Breast epithelium (tissue), 4 donors: ENCODE data around the gene FGFBP2. TPM values are rescaled to one million over a fixed set of nuclear protein-coding genes. Genes with fewer than 3 reads are reported as not detected.

Source experiments
- DNase-seq, 2 donors: peaks; one replicate each; pipeline ENCODE4 v3.0.0-alpha.2; 2019; ENCODE audit warnings: low spot score in 2 of 2
- H3K27ac ChIP-seq, 2 donors: fragments of 200-600 bp; sonication (generic) in 1 of 2; one replicate each; pipeline ENCODE4 v1.5.1; 2016 to 2019; ENCODE audit warnings: mild to moderate bottlenecking in 1 of 2
- H3K27me3 ChIP-seq, 2 donors: fragments of 200-600 bp; sonication (generic) in 1 of 2; one replicate each; pipeline versions ENCODE4 v1.5.1 to v1.6.0; 2017 to 2019; ENCODE audit warnings: control low read depth in 1 of 2, mild to moderate bottlenecking in 1 of 2
- H3K36me3 ChIP-seq: fragments of 200-600 bp; one replicate; pipeline ENCODE4 v1.5.1; 2019
- H3K4me1 ChIP-seq, 2 donors: fragments of 200-600 bp; sonication (generic); one replicate each; pipeline ENCODE4 v1.5.1; 2016 to 2019; ENCODE audit warnings: control low read depth in 1 of 2
- H3K4me3 ChIP-seq, 3 donors: fragments of 200-600 bp; sonication (generic); 1 replicate in 2 of 3; 2 replicates in 1 of 3; pipeline ENCODE4 v1.5.1; 2016 to 2019; ENCODE audit warnings: mild to moderate bottlenecking in 3 of 3, moderate library complexity in 2 of 3
- H3K9me3 ChIP-seq, 2 donors: fragments of 200-600 bp; sonication (generic) in 1 of 2; one replicate each; pipeline ENCODE4 v1.5.1; 2016 to 2019; ENCODE audit warnings: control low read depth in 1 of 2
- POLR2A ChIP-seq: fragments of 450-650 bp; IDR thresholded peaks from one replicate; pipeline ENCODE4 v1.6.1; 2016; ENCODE audit warnings: antibody characterized with exemption, mild to moderate bottlenecking, moderate library complexity
- POLR2AphosphoS5 ChIP-seq, 3 donors: sonication (generic); formaldehyde crosslinking; IDR thresholded peaks; one replicate each; pipeline ENCODE4 v1.6.1; 2017; ENCODE audit warnings: antibody characterized with exemption in 3 of 3
- intact Hi-C: fragments of 100-400 bp; cut with DNase I; formaldehyde crosslinking; loops from one replicate; pipeline ENCODE4 v1.15.1; 2023; ENCODE audit warnings: low total_unique reads
- total RNA-seq, 3 donors: library from RNA; depleted of rRNA; stranded (reverse); fragments of >200 nt; gene quantifications; one replicate each; pipeline ENCODE4 v1.1.0, GENCODE V29; 2016
- TF ChIP-seq, protein P1 (sequence below), 3 donors: fragments of 450-650 bp; IDR thresholded peaks; one replicate each; pipeline ENCODE4 v1.5.1; 2016 to 2017; ENCODE audit warnings: antibody characterized with exemption in 3 of 3, mild to moderate bottlenecking in 3 of 3, moderate library complexity in 3 of 3

The FGFBP2 gene
- total RNA-seq, 3 donors from 2014 or later = 3.4 to 6.4 (median 6.2) TPM

DNA sequence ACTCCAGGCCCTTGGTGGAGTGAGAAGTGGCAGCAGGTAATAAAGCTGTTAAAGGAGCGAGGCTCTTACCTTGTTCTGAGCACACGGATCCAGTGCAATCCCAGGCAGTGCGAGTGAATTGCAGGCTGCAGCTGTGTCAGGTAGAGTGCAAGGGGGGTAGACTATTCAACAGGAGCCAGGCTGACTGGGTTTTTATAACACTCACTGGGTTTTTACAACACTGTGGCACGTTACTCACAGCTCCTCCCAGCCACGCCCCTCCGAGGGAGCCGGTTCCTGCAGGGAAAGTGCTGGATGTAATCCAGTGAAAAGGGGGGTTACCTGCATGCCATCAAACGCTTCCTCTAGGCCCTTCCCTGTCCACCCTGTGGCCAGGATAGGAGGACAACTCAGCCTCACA, 24.8 kb downstream of the FGFBP2 start:
- no peaks in the 10 kb centered on the region for H3K9me3 ChIP-seq
- intact Hi-C loops = no loop called here
- no peaks in the 10 kb centered on the region for H3K4me1 ChIP-seq
- H3K27me3 ChIP-seq = no peaks in the 10 kb centered on the region
- H3K27ac ChIP-seq = no peak overlapping the region
- no peak for DNase-seq
- H3K4me3 ChIP-seq = no peak overlapping the region
- TF ChIP-seq POLR2A = no peak
- TF ChIP-seq, protein P1, sequence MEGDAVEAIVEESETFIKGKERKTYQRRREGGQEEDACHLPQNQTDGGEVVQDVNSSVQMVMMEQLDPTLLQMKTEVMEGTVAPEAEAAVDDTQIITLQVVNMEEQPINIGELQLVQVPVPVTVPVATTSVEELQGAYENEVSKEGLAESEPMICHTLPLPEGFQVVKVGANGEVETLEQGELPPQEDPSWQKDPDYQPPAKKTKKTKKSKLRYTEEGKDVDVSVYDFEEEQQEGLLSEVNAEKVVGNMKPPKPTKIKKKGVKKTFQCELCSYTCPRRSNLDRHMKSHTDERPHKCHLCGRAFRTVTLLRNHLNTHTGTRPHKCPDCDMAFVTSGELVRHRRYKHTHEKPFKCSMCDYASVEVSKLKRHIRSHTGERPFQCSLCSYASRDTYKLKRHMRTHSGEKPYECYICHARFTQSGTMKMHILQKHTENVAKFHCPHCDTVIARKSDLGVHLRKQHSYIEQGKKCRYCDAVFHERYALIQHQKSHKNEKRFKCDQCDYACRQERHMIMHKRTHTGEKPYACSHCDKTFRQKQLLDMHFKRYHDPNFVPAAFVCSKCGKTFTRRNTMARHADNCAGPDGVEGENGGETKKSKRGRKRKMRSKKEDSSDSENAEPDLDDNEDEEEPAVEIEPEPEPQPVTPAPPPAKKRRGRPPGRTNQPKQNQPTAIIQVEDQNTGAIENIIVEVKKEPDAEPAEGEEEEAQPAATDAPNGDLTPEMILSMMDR (IDR thresholded peaks at IDR 0.05) = no peak
- TF ChIP-seq POLR2AphosphoS5 (IDR thresholded peaks at IDR 0.05) = no peak
- H3K36me3 ChIP-seq = no peaks in the 10 kb centered on the region

DNA sequence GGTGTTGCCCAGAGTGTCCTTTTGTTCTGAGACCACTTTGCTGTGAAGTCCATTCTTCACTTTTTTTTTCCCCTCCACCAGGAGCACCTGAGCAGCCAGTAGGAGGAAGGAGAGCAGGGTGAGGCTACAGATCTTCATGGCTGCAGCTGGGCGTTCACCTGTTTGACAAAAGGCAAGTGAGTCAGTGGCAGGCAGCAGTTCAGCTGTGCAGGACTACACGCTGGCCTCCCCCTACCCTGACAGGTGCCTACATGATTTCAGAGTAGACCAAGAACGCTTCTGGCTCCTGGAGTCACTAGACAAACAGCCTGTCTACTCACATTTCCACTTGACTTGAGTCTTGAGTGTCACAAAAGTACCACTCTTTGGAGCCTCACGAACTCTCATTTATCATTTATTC, 26.5 kb downstream of the FGFBP2 start:
- H3K4me3 ChIP-seq = no peak overlapping the region
- DNase-seq = no peak
- no peaks in the 10 kb centered on the region for H3K27me3 ChIP-seq
- H3K36me3 ChIP-seq = no peaks in the 10 kb centered on the region
- H3K4me1 ChIP-seq = no peaks in the 10 kb centered on the region
- H3K27ac ChIP-seq = no peak overlapping the region
- no peaks in the 10 kb centered on the region for H3K9me3 ChIP-seq
- intact Hi-C loops = no loop called here
- TF ChIP-seq, protein P1 (IDR thresholded peaks at IDR 0.05) = no peak
- TF ChIP-seq POLR2AphosphoS5 (IDR thresholded peaks at IDR 0.05) (no peak), POLR2A (no peak)

DNA sequence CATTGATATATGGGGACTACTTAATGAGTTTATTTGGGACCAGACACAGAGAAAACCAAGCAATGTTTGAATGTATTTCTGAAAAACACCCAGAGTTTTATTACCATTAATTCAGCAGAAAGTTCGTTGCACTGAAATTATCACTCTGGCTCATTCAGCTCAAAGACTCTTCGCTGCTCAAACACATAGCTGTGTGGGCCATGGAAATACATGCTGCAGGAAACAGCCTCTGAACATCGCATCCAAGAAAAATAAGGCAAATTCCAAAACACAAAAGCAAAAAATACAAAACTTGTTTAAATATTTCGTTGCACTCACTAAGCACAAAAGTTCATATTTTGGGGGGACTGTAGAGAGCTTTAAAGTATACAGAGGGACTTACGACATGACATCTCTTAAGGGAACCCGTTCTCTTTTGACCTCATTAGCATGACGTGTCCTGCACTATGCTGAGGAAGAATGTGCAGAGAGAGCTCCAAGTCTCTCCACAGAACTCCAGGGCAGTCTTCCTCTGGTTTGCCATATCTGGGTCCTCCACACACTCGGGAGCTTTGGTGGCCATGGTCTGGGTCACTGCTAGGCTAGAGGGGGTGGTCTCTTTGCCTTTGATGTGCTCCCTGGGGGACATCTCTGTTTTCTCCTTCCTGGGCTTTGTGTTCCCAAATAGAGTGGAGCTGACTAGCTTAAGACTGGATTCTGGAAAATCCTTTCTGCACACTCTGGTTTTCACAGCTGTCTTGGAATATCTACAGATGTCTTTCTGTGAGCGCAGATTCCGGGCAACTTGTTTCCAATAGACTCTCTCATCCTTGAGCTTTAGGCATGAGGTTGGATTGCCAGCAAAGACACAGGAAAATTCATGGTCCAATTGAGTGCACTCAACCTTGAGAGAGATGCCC, 27.2 kb downstream of the FGFBP2 start:
- no peaks in the 10 kb centered on the region for H3K36me3 ChIP-seq
- intact Hi-C loops = no loop called here
- no peak overlapping the region for H3K4me3 ChIP-seq
- DNase-seq = no peak
- H3K4me1 ChIP-seq = no peaks in the 10 kb centered on the region
- no peak overlapping the region for H3K27ac ChIP-seq
- TF ChIP-seq, protein P1 (IDR thresholded peaks at IDR 0.05) = no peak
- no peak for TF ChIP-seq POLR2AphosphoS5 (IDR thresholded peaks at IDR 0.05)
- no peak for TF ChIP-seq POLR2A
- H3K27me3 ChIP-seq = no peaks in the 10 kb centered on the region
- no peaks in the 10 kb centered on the region for H3K9me3 ChIP-seq

DNA sequence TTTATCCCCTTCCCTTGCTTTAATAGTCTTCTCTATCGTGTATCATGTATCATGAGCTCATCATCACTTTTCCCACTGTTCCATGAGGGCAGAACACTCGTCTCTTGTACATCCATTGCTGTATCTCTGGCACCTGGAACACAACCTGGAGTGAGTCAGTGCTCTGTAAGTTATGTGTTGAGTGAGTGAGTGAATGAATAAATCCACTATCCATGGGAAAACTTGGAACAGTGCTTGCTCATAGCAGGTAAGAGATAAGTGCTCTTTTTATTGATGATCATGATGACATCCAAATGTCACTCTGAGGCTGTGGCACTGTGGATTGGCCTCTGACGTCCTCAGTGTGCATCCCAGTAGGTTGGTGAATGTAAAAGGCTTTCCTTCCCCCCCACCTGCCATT, 28.7 kb downstream of the FGFBP2 start:
- H3K27ac ChIP-seq = no peak overlapping the region
- intact Hi-C loops = no loop called here
- no peaks in the 10 kb centered on the region for H3K9me3 ChIP-seq
- H3K36me3 ChIP-seq = no peaks in the 10 kb centered on the region
- H3K4me3 ChIP-seq = no peak overlapping the region
- DNase-seq = no peak
- H3K27me3 ChIP-seq = no peaks in the 10 kb centered on the region
- H3K4me1 ChIP-seq = no peaks in the 10 kb centered on the region
- TF ChIP-seq POLR2AphosphoS5 (IDR thresholded peaks at IDR 0.05) (no peak), POLR2A (no peak)
- TF ChIP-seq, protein P1 (IDR thresholded peaks at IDR 0.05) = no peak

GRCh38 chr4:15931451-15932210, 31.3 kb downstream of the FGFBP2 start:
- Histone ChIP-seq H3K9me3 (no peaks in the 10 kb centered on the region), H3K27ac (no peak overlapping the region), H3K27me3 (no peaks in the 10 kb centered on the region), H3K4me1 (no peaks in the 10 kb centered on the region), H3K36me3 (no peaks in the 10 kb centered on the region), H3K4me3 (no peak overlapping the region)
- DNase-seq = no peak
- TF ChIP-seq, protein P1 (IDR thresholded peaks at IDR 0.05) = no peak
- TF ChIP-seq POLR2AphosphoS5 (IDR thresholded peaks at IDR 0.05) = no peak
- intact Hi-C loops = no loop called here
